VCaP (cell line): ENCODE data around the gene PPP1R7.

Experiments used
- H3K27ac ChIP-seq: fragments of 450-650 bp; 2 replicates; pipeline ENCODE4 v1.5.1; 2017
- TF ChIP-seq, protein P1 (sequence below): fragments of 450-650 bp; conservative IDR thresholded peaks from 2 replicates; pipeline ENCODE4 v1.5.1; 2017; ENCODE audit warnings: mild to moderate bottlenecking, moderate library complexity

The PPP1R7 gene

DNA sequence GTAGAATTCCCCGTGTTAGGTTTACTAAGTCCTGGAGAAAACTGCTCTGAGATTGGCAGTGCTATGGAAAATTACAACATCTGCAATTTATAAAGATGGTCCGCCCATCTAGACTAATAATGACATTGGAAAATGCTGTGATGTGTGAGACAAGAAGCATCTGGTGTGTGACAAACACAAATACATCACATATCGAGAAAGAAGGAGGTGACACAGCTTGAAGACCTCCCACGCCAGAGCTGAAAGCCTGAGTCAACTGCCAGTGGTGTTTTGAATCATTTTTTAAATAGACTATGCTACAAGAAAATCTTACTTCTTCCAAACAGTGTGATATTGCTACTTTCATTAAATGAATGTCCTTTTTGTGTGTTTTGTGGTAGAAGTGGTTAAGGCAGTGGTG is 29.6 kb downstream of the PPP1R7 start:
- H3K27ac ChIP-seq, result no peak overlapping the region
- TF ChIP-seq, protein P1, sequence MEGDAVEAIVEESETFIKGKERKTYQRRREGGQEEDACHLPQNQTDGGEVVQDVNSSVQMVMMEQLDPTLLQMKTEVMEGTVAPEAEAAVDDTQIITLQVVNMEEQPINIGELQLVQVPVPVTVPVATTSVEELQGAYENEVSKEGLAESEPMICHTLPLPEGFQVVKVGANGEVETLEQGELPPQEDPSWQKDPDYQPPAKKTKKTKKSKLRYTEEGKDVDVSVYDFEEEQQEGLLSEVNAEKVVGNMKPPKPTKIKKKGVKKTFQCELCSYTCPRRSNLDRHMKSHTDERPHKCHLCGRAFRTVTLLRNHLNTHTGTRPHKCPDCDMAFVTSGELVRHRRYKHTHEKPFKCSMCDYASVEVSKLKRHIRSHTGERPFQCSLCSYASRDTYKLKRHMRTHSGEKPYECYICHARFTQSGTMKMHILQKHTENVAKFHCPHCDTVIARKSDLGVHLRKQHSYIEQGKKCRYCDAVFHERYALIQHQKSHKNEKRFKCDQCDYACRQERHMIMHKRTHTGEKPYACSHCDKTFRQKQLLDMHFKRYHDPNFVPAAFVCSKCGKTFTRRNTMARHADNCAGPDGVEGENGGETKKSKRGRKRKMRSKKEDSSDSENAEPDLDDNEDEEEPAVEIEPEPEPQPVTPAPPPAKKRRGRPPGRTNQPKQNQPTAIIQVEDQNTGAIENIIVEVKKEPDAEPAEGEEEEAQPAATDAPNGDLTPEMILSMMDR, result no peak

DNA sequence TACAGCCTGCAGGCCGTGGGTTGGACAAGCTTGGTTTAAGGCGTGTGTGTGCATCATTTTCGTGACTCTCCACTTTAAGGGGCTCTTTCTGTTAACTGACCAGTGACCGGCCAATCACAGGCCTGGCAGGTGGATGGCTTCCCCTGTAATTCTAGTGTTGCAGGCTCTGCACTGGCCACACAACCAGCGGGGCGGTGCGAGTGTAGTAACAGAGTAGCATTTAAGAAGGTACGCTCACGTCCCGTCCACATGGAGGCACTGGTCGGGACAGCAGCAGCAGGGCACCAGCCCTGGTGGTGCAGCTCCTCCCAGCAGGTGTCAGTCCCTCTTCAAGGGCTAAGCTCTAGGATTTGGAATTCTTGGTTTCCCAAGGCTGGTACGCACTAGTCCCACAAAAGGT is 30.2 kb downstream of the PPP1R7 start:
- TF ChIP-seq, protein P1, result no peak
- H3K27ac ChIP-seq, result no peak overlapping the region

DNA sequence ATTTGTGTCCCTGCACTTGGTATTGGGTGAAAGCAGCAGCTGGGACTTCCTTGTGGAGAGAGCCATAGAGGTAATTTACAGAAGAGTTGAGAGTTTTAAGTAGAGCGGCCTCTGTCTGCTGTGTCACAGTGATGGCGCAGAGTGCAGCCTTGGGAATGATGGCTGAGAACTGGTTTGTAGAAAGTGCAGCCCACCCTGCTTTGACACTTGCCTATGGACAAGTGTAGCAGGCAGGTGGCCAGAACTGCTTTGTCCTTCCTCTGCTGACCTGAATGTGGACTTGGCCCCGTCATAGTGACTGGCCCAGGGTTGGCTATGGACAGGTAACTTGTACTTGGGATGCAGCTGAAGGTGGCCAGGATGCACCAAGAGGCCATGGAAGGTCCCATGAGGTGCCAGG is 31.9 kb downstream of the PPP1R7 start:
- TF ChIP-seq, protein P1, result no peak
- no peak overlapping the region for H3K27ac ChIP-seq

DNA sequence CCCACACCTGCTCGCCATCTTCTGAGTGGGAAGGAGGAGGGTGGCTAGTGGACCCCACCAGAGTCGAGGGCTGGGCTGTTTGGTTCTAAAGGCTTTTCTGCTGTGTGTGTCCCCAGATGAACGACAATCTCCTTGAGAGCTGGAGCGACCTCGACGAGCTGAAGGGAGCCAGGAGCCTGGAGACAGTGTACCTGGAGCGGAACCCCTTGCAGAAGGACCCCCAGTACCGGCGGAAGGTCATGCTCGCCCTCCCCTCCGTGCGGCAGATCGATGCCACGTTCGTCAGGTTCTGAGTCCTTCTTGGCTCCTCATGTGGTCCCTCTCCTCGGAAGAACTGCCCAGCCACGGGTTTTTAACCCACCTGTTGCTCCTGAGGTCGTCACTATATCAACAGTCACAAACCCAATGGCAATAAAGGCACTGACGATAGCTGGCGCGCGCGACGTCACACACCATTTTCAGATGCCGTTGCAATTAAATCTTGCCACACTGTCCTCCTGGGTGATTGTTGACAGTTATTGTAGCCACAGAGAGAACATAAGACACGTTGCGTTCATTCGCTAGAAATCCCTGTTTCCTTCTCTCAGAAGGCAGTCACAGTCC is 32.4 kb downstream of the PPP1R7 start:
- TF ChIP-seq, protein P1, result no peak

DNA sequence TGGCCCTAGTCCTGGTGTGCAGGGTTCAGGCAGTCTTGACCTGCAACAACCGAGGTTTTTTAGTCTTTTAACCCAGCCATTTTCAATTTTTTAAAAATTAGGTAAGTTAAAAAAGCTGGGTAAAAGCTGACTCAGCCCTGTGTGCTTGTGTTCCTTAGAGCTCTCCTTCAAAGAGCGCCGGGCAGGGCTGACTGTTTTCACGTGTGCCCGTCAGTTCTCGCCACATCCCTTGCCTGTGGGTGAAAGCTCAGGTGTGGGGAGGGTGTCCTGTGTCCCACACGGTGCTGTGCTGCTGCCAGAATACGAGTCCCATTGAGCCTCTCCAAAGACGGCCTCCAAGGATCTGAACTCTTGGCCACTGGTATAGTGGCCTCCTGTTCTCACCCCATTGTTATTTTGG is 33.0 kb downstream of the PPP1R7 start:
- TF ChIP-seq, protein P1, result no peak
- no peak overlapping the region for H3K27ac ChIP-seq

More for the DNA sequence above, 32.4 kb downstream of the PPP1R7 start:
- H3K27ac ChIP-seq, result no peak overlapping the region

DNA sequence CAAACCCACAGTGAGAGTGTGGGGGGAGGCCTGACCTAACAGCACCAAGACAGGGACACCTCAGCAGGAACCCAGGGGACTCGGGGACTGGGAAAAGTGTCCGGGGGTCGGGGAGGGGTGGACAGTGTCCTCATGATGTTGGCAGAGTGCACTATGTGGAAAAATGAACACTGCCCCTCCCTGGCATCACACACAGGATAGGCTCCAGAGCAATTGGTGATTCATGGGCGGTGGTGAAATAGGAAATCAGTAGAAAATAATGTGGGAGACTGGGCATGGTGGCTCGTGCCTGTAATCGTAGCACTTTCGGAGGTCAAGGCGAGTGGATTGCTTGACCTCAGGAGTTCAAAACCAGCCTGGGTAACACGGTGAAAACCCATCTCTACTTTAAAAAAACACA is 34.6 kb downstream of the PPP1R7 start:
- TF ChIP-seq, protein P1, result no peak
- H3K27ac ChIP-seq, result no peak overlapping the region

DNA sequence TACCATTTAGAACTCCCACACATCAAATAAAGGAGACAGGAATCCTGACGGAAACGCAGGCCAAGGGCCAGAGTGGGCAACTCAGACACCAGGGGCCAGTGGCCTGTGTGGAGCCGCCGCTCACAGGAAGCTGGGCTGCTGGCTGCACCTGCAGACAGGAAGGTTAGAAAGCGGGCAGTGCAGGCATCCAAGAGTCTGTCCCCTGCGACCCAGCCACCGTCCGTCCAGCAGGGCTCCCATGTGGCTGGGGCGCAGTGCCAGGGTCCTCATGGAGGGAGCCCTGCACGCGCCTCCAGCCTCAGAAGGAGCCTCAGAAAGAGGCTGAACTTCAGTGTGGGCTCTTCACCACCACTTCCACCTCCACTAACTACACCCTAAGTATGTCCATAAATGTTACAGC is 35.7 kb downstream of the PPP1R7 start:
- H3K27ac ChIP-seq, result no peak overlapping the region
- TF ChIP-seq, protein P1, result no peak
